ENCODE results near the gene HSPG2.

HSPG2 gene

DNA sequence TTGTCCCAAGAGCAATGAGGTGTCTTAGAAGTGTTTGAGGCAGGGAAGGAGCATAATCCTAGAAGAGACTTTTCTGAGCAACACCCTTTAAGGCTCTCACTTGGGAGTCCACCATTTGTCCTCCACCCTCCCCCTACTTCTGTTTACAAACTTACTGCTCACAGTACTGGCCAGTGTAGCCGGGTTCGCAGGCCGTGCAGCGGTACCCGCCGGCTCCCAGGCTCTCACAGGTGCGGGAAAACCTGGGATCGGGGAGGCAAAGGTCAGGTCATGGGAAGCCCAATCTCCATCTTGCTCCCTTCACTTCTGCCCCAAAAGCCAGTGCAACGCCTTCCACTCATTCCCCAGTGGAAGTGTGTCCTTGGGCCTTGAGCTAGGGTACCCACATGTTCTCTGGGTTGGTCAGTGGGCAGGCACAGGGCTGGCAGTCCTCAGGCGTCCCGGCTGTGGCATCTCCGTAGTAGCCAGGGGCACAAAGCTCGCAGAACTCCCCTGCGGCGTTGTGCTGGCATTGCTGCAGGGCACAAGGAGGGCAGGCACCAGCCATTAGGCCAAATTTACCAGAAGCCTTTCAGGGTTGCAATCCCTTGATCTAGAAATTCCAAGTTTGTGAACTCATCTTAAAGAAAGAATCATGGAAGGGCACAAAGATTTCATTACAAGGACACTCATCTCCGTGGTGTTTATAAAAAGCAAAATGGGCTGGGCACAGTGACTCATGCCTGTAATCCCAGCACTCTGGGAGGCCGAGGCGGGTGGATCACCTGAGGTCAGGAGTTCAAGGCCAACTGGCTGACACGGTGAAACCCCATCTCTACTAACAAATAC, 75.3 kb downstream of the HSPG2 start:
- no peak for DNase-seq (ENCODE audit: low read depth)

- no peak for DNase-seq (ENCODE audit: low read depth)
These were observed 76.1 kb downstream of the HSPG2 start for GRCh38 chr1:21860971-21861370.

DNA sequence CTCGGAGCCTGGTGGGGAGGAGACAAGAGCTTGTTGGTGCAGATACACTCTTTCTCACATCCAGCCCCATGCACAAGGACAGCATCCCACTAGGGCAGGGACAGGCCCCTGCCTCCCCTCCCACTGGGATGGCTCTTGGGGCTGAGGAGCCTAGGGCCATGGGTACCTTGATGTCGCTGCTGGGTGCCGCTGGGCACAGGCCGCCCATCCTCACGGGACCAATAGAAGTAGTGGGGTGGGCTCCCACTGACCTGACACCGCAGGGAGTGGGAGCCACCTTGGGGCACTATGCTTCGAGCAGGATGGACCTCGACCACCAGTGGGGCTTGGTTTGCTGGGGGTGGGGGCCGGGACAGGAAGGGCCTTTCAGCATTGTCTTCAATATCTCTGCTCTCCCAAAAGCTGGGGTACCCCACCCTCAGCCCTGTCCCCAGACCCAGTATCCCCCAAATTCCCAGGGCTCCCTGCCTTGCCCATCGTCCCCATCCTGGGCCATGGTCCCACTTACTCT, 77.4 kb downstream of the HSPG2 start:
- no peak for DNase-seq (ENCODE audit: low read depth)

DNA sequence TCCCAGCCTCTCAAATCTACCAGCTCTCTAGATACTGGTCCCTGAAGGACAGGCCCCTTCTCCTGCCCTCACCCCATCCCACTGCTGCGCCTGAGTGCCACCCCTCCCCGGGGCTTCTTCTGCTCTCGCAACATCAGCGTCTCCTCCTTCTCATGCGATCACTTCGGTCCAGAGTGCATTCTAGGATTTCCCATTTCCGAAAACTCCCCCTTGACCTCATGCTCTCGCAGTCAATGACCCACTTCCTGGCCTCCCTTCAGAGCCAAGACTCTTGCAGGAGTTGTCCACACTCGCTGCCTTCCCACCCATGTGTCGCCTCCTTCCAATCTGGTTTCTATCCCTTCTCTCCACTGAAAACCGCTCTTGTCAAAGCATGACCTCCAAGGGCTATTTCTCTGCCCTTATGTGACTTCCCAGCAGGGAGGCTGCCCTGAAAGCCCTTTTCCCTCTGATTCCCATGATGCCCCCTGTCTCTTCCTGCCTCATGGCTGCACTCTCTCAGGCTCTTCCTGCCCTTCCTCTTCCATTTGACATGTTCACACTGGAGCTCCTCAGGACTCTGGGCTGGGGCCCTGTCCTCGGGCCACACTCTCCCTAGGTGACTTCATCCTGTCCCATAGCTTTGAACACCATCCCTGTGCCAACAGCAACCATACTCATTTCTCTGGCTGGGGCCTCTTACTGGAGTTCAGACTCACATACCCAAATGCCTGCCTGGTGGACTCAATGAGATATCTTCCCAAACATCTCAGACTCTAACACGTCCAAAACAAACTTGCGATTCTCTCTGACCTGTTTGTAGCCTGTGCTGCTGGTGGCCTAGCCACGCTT, 79.1 kb downstream of the HSPG2 start:
- DNase-seq (ENCODE audit: low read depth), result no peak

DNA sequence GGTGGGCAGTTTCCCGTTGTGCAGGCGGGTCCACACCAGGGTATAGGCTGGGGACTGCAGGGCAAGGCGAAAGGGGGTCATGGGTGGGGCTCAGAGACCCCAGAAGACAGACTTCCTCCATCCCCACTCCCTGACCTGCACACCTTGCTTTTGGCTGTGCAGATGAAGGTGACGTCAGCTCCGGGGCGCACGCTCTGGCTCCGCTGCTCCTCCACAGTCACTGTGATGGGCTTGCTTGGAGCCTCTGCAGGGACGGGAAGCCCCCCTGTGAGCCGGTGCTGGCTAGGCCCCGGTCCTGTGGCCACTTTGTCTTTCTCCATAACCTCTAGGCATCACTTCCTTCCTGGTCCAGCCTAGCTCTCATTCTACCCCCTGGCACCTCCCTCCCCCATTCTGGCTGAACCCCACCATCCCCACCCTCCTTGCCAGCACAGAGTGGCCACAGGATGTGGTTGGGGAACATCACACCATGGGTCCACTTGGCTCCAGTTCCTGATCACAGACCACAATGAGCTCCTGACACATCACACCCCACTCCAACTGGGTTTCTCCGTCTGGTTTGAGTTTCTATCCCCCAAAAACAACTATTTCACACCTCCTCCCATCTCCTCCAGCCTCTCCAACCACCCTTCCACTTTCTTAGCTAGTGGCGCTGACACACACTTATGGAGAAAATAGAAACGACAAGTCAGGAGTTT, 79.8 kb downstream of the HSPG2 start:
- no peak for DNase-seq (ENCODE audit: low read depth)

GRCh38 chr1:21855257-21856096, 81.6 kb downstream of the HSPG2 start:
- DNase-seq (ENCODE audit: low read depth), result no peak

DNA sequence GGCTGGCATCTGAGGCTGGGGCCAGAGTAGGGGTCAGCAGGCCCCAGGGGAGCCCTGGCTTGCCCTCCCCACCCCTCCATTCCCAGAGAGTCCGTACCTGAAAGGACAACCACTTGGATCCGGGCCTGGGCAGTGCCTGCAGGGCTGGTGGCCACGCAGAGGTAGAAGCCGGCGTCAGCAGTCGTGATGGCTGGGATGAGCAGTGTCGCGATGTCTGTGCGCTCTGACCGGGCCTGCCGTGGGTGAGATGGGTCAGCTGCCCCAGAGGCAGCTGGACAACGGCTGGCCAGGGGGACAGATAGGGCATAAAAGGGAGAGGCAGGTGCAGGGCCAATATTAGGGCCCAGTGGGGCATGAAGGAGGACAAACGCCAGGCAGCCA, 82.4 kb downstream of the HSPG2 start:
- DNase-seq (ENCODE audit: low read depth), result no peak

DNA sequence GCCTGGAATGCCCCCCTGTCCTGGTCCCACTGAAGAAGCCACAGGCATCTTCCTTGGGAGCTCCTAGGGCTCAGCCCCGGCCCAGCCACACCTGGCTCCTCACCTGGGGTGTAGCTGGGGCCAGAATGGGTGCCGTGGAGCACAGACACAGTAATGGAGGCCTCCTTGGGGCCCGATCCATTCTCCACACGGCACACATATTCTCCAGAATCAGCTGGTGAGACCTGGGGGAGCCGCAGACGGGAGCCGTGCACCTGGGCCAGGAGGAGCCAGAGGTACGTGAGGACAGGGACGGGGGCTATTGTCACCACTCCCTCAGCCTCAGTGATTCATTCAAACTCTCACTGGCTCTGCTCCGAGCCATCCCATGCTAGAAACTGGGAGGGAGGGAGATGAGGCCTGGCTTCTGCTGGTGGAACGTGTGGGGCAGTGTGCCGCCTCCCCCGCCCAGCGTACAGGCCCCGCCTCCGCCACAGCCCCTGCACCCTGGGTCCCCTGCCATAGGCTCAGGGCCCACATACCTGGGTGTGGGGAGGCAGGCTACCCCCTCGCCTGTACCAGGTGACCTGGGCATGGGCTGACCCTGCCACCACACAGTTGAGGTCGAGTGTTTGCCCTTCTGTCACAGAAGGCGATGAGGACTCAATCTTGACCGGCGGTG, 82.9 kb downstream of the HSPG2 start:
- no peak for DNase-seq (ENCODE audit: low read depth)

DNA sequence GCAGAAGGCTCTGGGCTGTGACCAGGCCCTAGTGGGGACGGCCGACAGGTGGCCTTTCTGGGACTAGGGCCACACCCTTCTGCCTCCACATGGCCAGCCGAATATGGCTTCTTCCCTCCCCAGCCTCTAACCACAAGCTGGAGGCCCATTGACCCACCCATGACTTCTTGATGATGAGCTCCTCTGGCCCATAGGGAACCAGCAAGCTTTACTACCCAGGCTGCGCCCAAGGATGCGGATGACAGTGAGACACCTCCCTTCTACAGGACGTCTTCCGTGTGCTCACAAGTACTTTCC, 84.0 kb downstream of the HSPG2 start:
- DNase-seq (ENCODE audit: low read depth), result no peak

DNA sequence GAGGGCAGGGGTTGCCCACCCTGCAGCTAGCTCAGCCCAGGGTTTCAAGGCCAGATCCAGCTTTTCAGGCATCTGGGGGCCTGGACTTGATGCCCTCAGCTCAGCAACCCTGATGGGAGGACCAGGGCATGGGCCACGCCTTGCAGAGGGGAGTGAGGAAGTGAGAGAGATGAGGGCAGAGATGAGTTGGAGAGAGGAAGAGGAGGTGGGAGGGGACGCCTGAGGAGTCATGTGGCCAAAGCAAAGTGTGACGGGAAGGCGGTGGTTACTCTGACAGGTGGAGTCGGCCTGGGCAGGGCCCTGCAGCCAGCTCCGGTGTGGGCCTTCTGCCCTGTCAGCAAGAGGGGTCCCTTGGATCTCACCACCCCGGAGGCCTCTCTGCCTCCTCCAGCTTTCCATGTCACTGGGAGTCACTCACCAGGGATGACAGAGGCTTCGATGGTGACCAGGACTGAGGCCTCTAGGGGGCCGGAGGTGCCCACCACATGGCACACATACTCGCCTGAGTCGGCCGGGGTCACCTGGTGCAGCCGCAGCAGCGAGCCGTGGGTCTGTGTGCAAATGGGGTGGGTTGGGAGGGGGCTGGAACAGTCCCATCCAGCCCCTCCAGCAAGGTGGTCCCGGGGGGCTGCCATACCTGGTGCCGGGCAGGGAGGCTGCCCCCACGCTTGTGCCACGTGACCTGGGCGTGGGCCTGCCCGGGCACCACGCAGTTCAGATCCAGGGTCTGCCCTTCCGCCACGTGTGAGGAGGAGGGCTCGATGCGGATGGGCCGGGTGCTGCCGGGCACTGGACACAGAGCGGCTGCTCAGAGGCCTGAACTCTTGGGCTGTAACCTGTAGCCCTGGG, 84.6 kb downstream of the HSPG2 start:
- no peak for DNase-seq (ENCODE audit: low read depth)

DNA sequence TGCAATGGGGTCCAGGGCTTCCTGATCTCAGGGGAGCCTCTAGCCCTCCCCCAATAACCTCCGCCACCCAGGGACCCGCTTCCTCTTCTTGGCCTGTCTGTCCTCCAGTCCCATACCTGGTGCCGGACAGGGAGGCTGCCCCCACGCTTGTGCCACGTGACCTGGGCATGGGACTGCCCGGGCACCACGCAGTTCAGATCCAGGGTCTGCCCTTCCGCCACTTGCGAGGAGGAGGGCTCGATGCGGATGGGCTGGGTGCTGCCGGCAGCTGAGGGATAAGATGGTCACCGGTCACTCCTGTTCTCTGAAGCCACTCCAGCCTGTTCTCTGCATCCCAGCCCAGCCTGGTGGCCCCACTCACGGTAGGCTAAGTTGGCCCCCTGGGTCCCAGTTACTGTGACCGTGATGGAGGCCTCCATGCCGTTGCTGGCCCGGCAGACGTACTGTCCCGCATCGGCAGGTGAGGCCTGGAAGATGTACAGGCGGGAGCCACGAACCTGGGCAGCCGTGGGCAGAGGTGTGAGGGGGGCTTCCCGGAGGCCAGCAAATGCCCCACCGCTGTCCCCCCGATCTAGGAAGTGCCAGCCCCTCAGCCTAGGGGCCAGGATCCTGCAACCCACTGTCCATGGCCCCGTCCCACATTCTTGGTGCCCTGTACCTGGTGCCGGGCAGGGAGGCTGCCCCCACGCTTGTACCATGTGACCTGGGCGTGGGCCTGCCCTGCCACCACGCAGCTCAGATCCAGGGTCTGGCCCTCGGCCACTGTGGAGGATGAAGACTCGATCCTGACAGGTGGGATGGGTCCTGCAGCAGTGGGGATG, 85.5 kb downstream of the HSPG2 start:
- no peak for DNase-seq (ENCODE audit: low read depth)

GRCh38 chr1:21849909-21850576, 87.1 kb downstream of the HSPG2 start:
- no peak for DNase-seq (ENCODE audit: low read depth)

DNA sequence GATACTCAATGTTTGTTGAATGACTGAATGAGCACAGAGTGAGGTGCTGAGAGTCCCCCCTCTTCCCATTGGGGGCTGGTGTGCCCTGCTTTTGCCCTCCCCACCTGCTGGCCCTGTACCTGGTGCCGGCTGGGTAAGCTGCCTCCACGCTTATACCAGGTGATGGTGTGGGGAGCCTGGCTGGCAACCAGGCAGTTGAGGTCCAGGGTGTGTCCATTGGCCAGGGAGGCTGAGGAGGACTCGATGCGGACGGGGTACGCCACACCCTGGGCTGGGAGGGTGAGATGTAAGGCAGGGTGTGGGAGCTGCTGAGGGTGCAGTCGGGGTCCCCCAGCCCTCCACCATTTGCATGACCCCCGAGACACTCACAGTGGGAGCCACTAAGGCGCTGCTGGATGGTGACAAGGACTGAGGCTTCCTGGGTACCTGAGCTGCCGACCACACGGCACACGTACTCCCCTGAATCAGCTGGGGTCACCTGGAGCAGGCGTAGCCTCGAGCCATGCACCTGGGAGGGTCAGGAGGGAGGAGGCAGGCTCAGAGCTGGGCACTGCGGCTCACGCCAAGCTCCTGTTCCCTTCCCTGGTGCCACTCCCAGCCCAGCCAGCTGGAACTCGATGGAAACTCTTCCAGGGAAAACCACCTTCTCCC, 88.5 kb downstream of the HSPG2 start:
- DNase-seq (ENCODE audit: low read depth), result no peak

DNA sequence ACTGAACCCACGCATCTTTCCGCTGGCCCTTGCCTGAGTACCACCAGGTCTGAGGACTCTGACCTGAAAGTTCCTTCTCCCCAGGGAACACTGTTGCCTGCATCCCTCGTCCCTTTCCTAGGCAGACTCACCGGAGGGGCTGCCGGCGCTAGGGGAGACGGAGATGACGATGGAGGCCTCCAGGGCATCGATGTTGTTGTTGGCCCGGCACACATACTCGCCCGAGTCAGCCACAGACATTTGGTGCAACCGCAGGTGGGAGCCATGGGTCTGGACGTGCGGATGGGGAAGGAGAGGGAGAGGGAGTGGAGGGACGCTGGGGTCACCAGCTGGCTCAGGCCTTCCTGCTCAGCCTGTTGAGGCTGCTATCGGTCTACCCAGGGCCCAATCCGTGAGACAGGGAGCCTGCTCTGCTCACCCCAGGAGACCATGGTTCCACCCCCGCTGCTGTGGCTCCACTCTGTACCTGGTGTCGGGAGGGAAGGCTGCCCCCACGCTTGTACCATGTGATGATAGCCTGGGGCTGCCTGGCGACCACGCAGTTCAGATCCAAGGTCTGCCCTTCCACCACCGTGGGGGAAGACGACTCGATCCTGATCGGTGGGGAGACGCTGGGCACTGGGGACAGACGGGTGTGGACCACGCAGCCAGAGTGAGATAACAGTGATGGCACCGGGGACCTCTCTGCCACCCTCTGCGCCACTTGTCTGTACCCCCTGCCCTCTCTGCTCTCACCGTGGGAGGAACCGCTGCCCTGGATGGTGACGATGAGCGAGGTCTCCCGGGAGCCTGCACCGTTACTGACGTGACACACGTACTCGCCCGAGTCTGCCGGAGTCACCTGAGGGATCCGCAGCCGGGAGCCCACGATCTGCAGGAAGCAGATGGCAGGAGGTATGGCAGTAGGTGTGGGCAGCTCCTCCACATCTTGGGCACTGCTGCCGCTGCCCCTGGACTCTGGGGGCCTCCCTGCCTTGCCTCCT, 89.6 kb downstream of the HSPG2 start:
- no peak for DNase-seq (ENCODE audit: low read depth)

DNA sequence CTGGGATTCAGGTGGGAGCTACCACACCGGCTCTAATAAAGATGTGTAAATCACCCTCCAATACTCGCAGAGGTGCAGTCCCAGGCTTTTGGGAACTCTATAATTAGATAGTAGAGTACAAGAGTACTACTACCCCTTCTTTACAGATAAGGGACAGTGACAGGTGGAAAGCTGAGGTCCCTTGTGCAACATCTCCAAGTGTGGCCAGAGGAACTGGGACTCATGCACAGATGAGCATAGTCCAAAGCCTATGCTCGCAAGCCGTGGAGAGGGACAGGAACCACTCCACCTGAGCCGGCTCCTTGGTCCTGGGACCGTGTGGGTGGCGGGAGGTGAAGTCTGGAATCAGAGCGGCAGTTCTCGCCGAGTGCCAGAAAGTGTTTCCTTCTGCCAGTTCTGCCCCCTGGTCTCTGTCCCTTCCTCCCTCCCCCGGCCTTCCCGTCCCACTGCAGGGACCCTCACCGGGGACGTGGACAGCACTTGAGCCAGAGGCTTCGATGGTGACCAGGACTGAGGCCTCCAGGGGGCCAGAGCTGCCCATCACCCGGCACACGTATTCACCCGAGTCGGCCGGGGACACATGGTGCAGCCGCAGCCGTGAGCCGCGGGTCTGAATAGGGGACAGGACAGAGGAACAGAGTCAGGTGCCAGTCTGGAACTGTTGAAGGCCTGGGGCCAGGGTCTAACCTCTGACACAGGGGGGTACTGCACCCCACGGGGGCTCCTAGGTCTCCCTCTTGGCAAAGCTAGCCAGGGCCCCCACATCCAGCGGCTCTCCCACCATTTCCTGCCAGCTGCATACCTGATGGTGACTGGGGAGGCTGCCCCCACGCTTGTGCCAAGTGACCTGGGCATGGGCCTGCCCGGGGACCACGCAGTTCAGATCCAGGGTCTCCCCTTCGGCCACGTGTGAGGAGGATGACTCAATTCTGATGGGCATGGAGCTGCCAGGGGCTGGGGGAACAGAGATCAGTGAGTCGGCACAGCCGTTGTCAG, 91.2 kb downstream of the HSPG2 start:
- no peak for DNase-seq (ENCODE audit: low read depth)

DNA sequence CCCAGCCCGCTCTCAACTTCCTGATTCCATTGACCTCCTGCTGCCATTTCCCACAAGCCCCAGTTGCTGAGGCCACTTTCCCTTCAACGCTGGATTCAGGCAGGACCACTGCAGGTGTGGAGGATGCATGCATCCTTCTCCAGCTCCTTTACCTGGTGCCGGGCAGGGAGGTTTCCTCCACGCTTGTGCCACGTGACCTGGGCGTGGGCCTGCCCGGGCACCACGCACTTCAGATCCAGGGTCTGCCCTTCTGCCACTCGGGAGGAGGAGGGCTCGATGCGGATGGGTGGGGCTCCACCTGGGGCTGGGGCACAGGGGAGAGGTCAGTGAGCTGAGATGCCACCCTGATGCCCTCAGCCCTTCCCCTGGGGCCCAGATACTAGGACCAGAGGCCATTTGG, 93.1 kb downstream of the HSPG2 start:
- DNase-seq (ENCODE audit: low read depth), result no peak
